SK-N-SH treated with all-trans-retinoic acid at 6 μM for 48 hours (cell line): Measurements from ENCODE around the gene RPRM.
"Not testable (repeated sequence)": the region's sequence is repeated elsewhere in the genome, so short reads cannot be mapped to it uniquely, and the experiment has no call there.

Experiments used
- ATAC-seq: fragments of 200-7000 bp; cut with Tn5 transposase; 3 replicates; pipeline ENCODE4 v1.9.1; 2020; ENCODE audit warnings: mild to moderate bottlenecking, moderate library complexity
- ARNTL ChIP-seq: fragments of 450-650 bp; formaldehyde crosslinking; IDR thresholded peaks from 2 replicates; pipeline ENCODE4 v1.5.0; 2020; ENCODE audit warnings: low read depth, mild to moderate bottlenecking, moderate library complexity, borderline replicate concordance
- BACH2 ChIP-seq: fragments of 250-450 bp; sonication (Bioruptor Pico); IDR thresholded peaks from 2 replicates; pipeline ENCODE4 v1.9.0; 2021; ENCODE audit warnings: mild to moderate bottlenecking, borderline replicate concordance
- CSDC2 ChIP-seq: fragments of 250-450 bp; sonication (Bioruptor Pico); IDR thresholded peaks from 2 replicates; pipeline ENCODE4 v1.5.0; 2020; ENCODE audit warnings: mild to moderate bottlenecking, moderate library complexity
- GLIS3 ChIP-seq: fragments of 250-450 bp; sonication (Bioruptor Pico); IDR thresholded peaks from 2 replicates; pipeline ENCODE4 v1.5.0; 2020; ENCODE audit warnings: mild to moderate bottlenecking, moderate library complexity
- OSR1 ChIP-seq: fragments of 250-450 bp; sonication (Bioruptor Pico); IDR thresholded peaks from 2 replicates; pipeline ENCODE4 v1.8.0; 2022; ENCODE audit warnings: moderate library complexity, mild to moderate bottlenecking, inconsistent platforms
- PPARA ChIP-seq: fragments of 250-450 bp; sonication (Bioruptor Pico); IDR thresholded peaks from 2 replicates; pipeline ENCODE4 v1.5.0; 2020; ENCODE audit warnings: mild to moderate bottlenecking, borderline replicate concordance
- TCF4 ChIP-seq: fragments of 250-450 bp; sonication (Bioruptor Pico); IDR thresholded peaks from 2 replicates; pipeline ENCODE4 v1.8.0; 2021; ENCODE audit warnings: mild to moderate bottlenecking, moderate library complexity, borderline replicate concordance
- TOX ChIP-seq: fragments of 250-450 bp; sonication (Bioruptor Pico); IDR thresholded peaks from 2 replicates; pipeline ENCODE4 v1.8.0; 2021; ENCODE audit warnings: mild to moderate bottlenecking, moderate library complexity, borderline replicate concordance
- ZC3H10 ChIP-seq: fragments of 250-450 bp; sonication (Bioruptor Pico); IDR thresholded peaks from 2 replicates; pipeline ENCODE4 v1.5.1; 2021; ENCODE audit warnings: mild to moderate bottlenecking, moderate library complexity
- ZFP30 ChIP-seq: fragments of 450-650 bp; formaldehyde crosslinking; IDR thresholded peaks from 2 replicates; pipeline ENCODE4 v1.5.0; 2022; ENCODE audit warnings: mild to moderate bottlenecking, moderate library complexity
- ZNF70 ChIP-seq: fragments of 450-650 bp; formaldehyde crosslinking; IDR thresholded peaks from 2 replicates; pipeline ENCODE4 v1.5.0; 2020; ENCODE audit warnings: mild to moderate bottlenecking, moderate library complexity
- TF ChIP-seq, protein P1 (sequence below): fragments of 250-450 bp; sonication (Bioruptor Pico); IDR thresholded peaks from 2 replicates; pipeline ENCODE4 v1.5.1; 2020; ENCODE audit warnings: low read depth, mild to moderate bottlenecking, moderate library complexity
- TF ChIP-seq, protein P2 (sequence below): fragments of 250-450 bp; sonication (Bioruptor Pico); IDR thresholded peaks from 2 replicates; pipeline ENCODE4 v1.5.0; 2020; ENCODE audit warnings: mild to moderate bottlenecking, moderate library complexity
- TF ChIP-seq, protein P3 (sequence below): fragments of 250-450 bp; sonication (Bioruptor Pico); IDR thresholded peaks from 2 replicates; pipeline ENCODE4 v1.8.0; 2020; ENCODE audit warnings: mild to moderate bottlenecking, moderate library complexity, borderline replicate concordance
- TF ChIP-seq, protein P4 (sequence below): fragments of 250-450 bp; sonication (Bioruptor Pico); IDR thresholded peaks from 2 replicates; pipeline ENCODE4 v1.8.0; 2021; ENCODE audit warnings: low read depth, mild to moderate bottlenecking, moderate library complexity, borderline replicate concordance

RPRM gene

DNA sequence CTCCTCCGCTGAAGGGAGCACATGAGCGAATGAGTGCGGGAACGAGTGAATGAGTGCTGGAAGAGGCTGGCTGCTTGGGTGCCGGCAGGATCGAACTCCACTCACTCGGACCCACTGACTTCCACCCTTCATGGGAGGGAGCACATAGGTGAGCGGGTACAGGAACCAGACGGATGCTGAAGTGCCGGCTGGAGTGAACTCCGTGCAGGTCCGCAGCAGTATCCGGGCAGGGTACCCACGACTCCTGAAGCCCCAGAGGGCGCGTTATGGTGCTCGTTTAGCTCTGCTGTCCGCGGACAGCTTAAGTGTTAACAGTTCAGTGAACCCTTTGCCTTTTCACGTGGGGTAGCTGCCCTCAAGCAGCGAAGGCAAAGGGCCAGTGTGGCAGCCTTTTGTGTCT is 23.2 kb downstream of the RPRM start:
- no peak for TF ChIP-seq OSR1 (CRISPR knock-in tag)
- no peak for TF ChIP-seq CSDC2 (CRISPR knock-in tag)
- TF ChIP-seq, protein P1, sequence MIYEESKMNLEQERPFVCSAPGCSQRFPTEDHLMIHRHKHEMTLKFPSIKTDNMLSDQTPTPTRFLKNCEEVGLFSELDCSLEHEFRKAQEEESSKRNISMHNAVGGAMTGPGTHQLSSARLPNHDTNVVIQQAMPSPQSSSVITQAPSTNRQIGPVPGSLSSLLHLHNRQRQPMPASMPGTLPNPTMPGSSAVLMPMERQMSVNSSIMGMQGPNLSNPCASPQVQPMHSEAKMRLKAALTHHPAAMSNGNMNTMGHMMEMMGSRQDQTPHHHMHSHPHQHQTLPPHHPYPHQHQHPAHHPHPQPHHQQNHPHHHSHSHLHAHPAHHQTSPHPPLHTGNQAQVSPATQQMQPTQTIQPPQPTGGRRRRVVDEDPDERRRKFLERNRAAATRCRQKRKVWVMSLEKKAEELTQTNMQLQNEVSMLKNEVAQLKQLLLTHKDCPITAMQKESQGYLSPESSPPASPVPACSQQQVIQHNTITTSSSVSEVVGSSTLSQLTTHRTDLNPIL (CRISPR knock-in tag), result no peak
- no peak for TF ChIP-seq TCF4 (CRISPR knock-in tag)
- no peak for TF ChIP-seq ZFP30 (CRISPR knock-in tag)
- TF ChIP-seq BACH2 (CRISPR knock-in tag), result no peak

DNA sequence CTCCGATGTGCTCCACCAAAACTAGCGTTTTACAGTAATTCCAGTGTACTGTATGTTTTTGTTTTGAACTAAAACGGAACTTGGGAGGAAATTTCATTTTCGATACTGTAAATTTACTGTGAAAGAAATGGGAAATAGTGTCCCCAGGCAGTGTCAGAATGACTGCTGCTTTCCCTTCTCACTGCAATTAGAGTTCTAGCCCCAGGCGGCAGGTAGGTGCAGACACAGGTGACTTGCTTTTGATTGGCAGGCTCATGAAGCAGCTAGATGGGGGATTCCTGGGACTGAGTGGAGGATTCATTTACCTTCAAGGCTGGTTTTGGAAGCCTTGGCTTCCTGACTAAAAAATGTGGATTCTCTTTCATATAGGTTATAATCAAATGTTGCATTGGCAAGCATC is 27.0 kb downstream of the RPRM start:
- TF ChIP-seq TOX (CRISPR knock-in tag) (no peak), BACH2 (CRISPR knock-in tag) (no peak), CSDC2 (CRISPR knock-in tag) (no peak), TCF4 (CRISPR knock-in tag) (no peak), ARNTL (no peak), ZC3H10 (CRISPR knock-in tag) (no peak)
- TF ChIP-seq, protein P2, sequence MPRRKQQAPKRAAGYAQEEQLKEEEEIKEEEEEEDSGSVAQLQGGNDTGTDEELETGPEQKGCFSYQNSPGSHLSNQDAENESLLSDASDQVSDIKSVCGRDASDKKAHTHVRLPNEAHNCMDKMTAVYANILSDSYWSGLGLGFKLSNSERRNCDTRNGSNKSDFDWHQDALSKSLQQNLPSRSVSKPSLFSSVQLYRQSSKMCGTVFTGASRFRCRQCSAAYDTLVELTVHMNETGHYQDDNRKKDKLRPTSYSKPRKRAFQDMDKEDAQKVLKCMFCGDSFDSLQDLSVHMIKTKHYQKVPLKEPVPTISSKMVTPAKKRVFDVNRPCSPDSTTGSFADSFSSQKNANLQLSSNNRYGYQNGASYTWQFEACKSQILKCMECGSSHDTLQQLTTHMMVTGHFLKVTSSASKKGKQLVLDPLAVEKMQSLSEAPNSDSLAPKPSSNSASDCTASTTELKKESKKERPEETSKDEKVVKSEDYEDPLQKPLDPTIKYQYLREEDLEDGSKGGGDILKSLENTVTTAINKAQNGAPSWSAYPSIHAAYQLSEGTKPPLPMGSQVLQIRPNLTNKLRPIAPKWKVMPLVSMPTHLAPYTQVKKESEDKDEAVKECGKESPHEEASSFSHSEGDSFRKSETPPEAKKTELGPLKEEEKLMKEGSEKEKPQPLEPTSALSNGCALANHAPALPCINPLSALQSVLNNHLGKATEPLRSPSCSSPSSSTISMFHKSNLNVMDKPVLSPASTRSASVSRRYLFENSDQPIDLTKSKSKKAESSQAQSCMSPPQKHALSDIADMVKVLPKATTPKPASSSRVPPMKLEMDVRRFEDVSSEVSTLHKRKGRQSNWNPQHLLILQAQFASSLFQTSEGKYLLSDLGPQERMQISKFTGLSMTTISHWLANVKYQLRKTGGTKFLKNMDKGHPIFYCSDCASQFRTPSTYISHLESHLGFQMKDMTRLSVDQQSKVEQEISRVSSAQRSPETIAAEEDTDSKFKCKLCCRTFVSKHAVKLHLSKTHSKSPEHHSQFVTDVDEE, result no peak
- TF ChIP-seq, protein P3, sequence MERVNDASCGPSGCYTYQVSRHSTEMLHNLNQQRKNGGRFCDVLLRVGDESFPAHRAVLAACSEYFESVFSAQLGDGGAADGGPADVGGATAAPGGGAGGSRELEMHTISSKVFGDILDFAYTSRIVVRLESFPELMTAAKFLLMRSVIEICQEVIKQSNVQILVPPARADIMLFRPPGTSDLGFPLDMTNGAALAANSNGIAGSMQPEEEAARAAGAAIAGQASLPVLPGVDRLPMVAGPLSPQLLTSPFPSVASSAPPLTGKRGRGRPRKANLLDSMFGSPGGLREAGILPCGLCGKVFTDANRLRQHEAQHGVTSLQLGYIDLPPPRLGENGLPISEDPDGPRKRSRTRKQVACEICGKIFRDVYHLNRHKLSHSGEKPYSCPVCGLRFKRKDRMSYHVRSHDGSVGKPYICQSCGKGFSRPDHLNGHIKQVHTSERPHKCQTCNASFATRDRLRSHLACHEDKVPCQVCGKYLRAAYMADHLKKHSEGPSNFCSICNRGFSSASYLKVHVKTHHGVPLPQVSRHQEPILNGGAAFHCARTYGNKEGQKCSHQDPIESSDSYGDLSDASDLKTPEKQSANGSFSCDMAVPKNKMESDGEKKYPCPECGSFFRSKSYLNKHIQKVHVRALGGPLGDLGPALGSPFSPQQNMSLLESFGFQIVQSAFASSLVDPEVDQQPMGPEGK (CRISPR knock-in tag), result no peak
- TF ChIP-seq, protein P4, sequence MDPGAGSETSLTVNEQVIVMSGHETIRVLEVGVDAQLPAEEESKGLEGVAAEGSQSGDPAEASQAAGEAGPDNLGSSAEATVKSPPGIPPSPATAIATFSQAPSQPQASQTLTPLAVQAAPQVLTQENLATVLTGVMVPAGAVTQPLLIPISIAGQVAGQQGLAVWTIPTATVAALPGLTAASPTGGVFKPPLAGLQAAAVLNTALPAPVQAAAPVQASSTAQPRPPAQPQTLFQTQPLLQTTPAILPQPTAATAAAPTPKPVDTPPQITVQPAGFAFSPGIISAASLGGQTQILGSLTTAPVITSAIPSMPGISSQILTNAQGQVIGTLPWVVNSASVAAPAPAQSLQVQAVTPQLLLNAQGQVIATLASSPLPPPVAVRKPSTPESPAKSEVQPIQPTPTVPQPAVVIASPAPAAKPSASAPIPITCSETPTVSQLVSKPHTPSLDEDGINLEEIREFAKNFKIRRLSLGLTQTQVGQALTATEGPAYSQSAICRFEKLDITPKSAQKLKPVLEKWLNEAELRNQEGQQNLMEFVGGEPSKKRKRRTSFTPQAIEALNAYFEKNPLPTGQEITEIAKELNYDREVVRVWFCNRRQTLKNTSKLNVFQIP, result no peak
- TF ChIP-seq, protein P1 (CRISPR knock-in tag), result no peak
- no peak for ATAC-seq

More for the DNA sequence above, 23.2 kb downstream of the RPRM start:
- no peak for ATAC-seq

DNA sequence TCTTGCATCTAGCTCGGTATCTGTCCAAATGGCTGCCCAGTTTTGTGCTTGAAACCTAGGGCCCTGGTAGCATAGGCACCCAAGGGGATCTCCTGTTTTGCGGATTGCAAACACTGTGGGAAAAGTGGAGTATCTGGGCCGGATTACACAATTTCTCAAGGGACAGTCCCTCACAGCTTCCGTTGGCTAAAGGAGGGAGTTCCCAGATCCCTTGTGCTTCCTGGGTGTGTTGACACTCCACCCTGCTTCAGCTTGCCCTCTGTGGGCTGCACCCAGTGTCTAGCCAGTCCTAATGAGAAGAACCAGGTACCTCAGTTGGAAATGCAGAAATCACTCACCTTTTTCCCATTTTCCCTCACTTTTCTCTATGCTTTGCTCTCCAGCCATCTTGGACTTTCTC is 35.5 kb downstream of the RPRM start:
- TF ChIP-seq GLIS3 (CRISPR knock-in tag) (no peak), ZFP30 (CRISPR knock-in tag) (no peak), ZNF70 (CRISPR knock-in tag) (no peak), PPARA (CRISPR knock-in tag) (no peak)
- TF ChIP-seq, protein P3 (CRISPR knock-in tag), result no peak
- TF ChIP-seq, all 23 proteins: peak for 0
- ATAC-seq, result no peak

DNA sequence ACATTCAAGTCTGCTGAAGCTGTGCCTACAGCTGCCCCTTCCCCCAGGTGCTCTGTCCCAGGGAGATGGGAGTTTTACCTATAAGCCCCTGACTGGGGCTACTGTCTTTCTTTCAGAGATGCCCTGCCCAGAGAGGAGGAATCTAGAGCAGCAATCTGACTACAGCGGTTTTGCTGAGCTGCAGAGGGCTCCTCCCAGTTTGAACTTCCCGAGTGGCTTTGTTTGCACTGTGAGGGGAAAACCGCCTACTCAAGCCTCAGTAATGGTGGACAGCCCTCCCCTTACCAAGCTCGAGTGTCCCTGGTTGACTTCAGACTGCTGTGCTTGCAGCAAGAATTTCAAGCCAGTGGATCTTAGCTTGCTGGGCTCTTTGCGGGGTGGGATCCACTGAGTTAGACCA is 35.9 kb downstream of the RPRM start:
- ATAC-seq, result not testable (repeated sequence)

DNA sequence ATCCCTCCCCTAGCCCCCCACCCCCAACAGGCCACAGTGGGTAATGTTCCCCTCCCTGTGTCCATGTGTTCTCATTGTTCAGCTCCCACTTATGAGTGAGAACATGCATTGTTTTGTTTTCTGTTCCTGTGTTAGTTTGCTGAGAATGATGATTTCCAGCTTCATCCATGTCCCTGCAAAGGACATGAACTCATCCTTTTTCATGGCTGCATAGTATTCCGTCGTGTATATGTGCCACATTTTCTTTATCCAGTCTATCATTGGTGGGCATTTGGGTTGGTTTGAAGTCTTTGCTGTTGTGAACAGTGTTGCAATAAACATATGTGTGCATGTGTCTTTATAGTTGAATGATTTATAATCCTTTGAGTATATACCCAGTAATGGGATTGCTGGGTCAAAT is 38.5 kb downstream of the RPRM start:
- ATAC-seq, result not testable (repeated sequence)
